Lower lobe of right lung (tissue), 2 donors: ENCODE results near the gene SLC41A3. TPM values are rescaled to one million over a fixed set of nuclear protein-coding genes. Genes with fewer than 3 reads are reported as not detected.
"Not testable (repeated sequence)": the region's sequence is repeated elsewhere in the genome, so short reads cannot be mapped to it uniquely, and the experiment has no call there.

Source experiments
- ATAC-seq, 2 donors: fragments of 200-7000 bp; cut with Tn5 transposase; one replicate each; pipeline ENCODE4 v1.9.1; 2020 to 2022; ENCODE audit warnings: mild to moderate bottlenecking in 2 of 2, moderate library complexity in 2 of 2
- DNase-seq: peaks from one replicate; pipeline ENCODE4 v3.0.0-alpha.2; 2020
- H3K27ac ChIP-seq: fragments of 200-600 bp; one replicate; pipeline ENCODE4 v1.8.0; 2022
- H3K27me3 ChIP-seq: fragments of 200-600 bp; one replicate; pipeline ENCODE4 v1.8.0; 2022; ENCODE audit warnings: low read depth
- H3K36me3 ChIP-seq: fragments of 200-600 bp; one replicate; pipeline ENCODE4 v1.8.0; 2022; ENCODE audit warnings: mild to moderate bottlenecking
- H3K4me1 ChIP-seq: fragments of 200-600 bp; one replicate; pipeline ENCODE4 v1.8.0; 2022
- H3K4me3 ChIP-seq: fragments of 200-600 bp; one replicate; pipeline ENCODE4 v1.8.0; 2022; ENCODE audit warnings: mild to moderate bottlenecking
- H3K9me3 ChIP-seq: fragments of 200-600 bp; one replicate; pipeline ENCODE4 v1.8.0; 2022
- CTCF ChIP-seq: fragments of 200-600 bp; IDR thresholded peaks from one replicate; pipeline ENCODE4 v1.8.0; 2022; ENCODE audit warnings: antibody characterized with exemption, mild to moderate bottlenecking
- intact Hi-C: fragments of 100-400 bp; cut with DNase I; formaldehyde crosslinking; loops from one replicate; pipeline ENCODE4 v1.11.0; 2022
- total RNA-seq: library from RNA; stranded (reverse); fragmentation: NEBNext Ultra II Directional; extraction: Animal tissue kit (Norgen Biotek cat#: 25700); gene quantifications from one replicate; pipeline ENCODE4 v1.2.1, GENCODE V29; 2021
- donor health status: DM: no; HTN: yes; CAD: no; lungs with severe emphysema.

The SLC41A3 gene
- total RNA-seq, 1 donor from 2014 or later, result 36.2 TPM

GRCh38 chr3:126003447-126004190, 80.3 kb downstream of the SLC41A3 start:
- no peak overlapping the region for H3K27ac ChIP-seq
- peaks cover 36% of the 10 kb centered on the region for H3K9me3 ChIP-seq
- peak in 1 of 2 donors; percentile 25 for ATAC-seq
- H3K27me3 ChIP-seq, result no peaks in the 10 kb centered on the region
- no peak for TF ChIP-seq CTCF
- no peak overlapping the region for H3K4me3 ChIP-seq
- H3K36me3 ChIP-seq, result peaks cover 22% of the 10 kb centered on the region
- H3K4me1 ChIP-seq, result no peaks in the 10 kb centered on the region
- intact Hi-C loops, result no loop called here
- no peak for DNase-seq

GRCh38 chr3:126002189-126002588, 81.7 kb downstream of the SLC41A3 start:
- H3K27ac ChIP-seq, result no peak overlapping the region
- H3K27me3 ChIP-seq, result no peaks in the 10 kb centered on the region
- TF ChIP-seq CTCF, result no peak
- intact Hi-C loops, result no loop called here
- no peaks in the 10 kb centered on the region for H3K4me1 ChIP-seq
- DNase-seq, result no peak
- no peak overlapping the region for H3K4me3 ChIP-seq
- H3K36me3 ChIP-seq, result peaks cover 9% of the 10 kb centered on the region
- H3K9me3 ChIP-seq, result peaks cover 36% of the 10 kb centered on the region
- ATAC-seq, result no peak

GRCh38 chr3:125996751-125997150, 87.2 kb downstream of the SLC41A3 start:
- DNase-seq, H3K36me3 ChIP-seq, H3K4me1 ChIP-seq, H3K27ac ChIP-seq, ATAC-seq, H3K4me3 ChIP-seq, H3K27me3 ChIP-seq, intact Hi-C loops: not testable (repeated sequence)
- peaks cover 25% of the 10 kb centered on the region for H3K9me3 ChIP-seq

- peak overlapping the region; percentile 79 for H3K4me3 ChIP-seq
- DNase-seq (peak; percentile 93), ATAC-seq (peak; percentile 99)
- H3K27me3 ChIP-seq, result no peaks in the 10 kb centered on the region
- H3K9me3 ChIP-seq, result no peaks in the 10 kb centered on the region
- H3K36me3 ChIP-seq, result no peaks in the 10 kb centered on the region
- peak overlapping the region; percentile 81 for H3K27ac ChIP-seq
- H3K4me1 ChIP-seq, result peaks cover 12% of the 10 kb centered on the region
- intact Hi-C loops, result no loop called here
- TF ChIP-seq CTCF, result no peak
Measured at GRCh38 chr3:125990253-125990970, 93.5 kb downstream of the SLC41A3 start.

GRCh38 chr3:125984951-125985350, 99.0 kb downstream of the SLC41A3 start:
- H3K9me3 ChIP-seq, H3K4me3 ChIP-seq, H3K4me1 ChIP-seq, ATAC-seq, H3K27ac ChIP-seq, H3K36me3 ChIP-seq, DNase-seq, H3K27me3 ChIP-seq, intact Hi-C loops: not testable (repeated sequence)

DNA sequence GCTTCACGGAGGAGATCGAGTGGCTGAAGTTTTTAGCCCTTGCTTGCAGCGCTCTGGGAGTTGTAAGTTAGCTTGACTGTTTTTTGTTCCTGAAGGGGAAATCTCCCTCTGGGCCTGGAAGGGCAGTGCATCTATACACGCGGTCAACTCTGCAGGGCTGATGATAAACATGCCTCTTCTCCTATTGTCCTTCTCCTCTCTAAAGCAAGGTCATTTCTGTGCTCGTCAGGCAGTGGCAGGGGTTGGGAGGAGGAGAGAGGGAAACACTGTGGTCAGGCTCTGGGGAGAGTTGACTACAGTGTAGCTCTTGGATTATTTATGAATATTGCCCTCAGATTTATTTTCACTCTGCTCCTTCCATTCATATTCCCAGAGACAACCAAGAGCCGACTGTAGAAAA, 106.8 kb downstream of the SLC41A3 start:
- H3K27ac ChIP-seq, H3K27me3 ChIP-seq, DNase-seq, H3K4me3 ChIP-seq, ATAC-seq, H3K36me3 ChIP-seq, intact Hi-C loops, H3K4me1 ChIP-seq, H3K9me3 ChIP-seq: not testable (repeated sequence)

DNA sequence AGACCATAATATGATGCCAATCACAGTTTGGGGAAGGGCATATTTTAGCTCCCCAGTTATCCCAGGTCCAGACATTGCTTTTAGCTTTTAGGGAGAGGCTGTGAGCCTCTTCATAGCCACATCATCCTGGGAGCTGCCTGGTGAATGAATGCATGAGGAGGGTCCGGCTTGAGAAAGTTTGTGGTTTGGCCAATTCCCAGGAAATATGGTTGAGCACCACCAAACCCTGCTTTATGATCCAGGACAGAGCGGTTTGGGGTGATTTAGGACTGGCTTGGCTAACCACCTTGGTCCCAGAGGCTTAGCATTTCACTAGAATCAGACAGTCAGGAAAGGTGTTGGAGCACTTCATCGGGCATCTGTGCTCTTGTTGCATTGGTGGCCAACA, 107.9 kb downstream of the SLC41A3 start:
- H3K4me1 ChIP-seq, ATAC-seq, H3K4me3 ChIP-seq, H3K36me3 ChIP-seq, DNase-seq, intact Hi-C loops, H3K9me3 ChIP-seq, H3K27ac ChIP-seq: not testable (repeated sequence)
- peaks cover 10% of the 10 kb centered on the region for H3K27me3 ChIP-seq

GRCh38 chr3:125975245-125976002, 108.5 kb downstream of the SLC41A3 start:
- H3K4me3 ChIP-seq, intact Hi-C loops, H3K4me1 ChIP-seq, H3K36me3 ChIP-seq, DNase-seq, H3K27ac ChIP-seq, ATAC-seq, H3K9me3 ChIP-seq: not testable (repeated sequence)
- peaks cover 16% of the 10 kb centered on the region for H3K27me3 ChIP-seq
